ENCODE measurements around the gene PNKP. TPM values are rescaled to one million over a fixed set of nuclear protein-coding genes. Genes with fewer than 3 reads are reported as not detected.

Gene PNKP
- total and polyA plus RNA-seq, 9 of the 15 experiments (the other 6 are each of a cell fraction or from before 2014, with no cell fraction given), result 2.8 to 85.4 (median 25.3) TPM

DNA sequence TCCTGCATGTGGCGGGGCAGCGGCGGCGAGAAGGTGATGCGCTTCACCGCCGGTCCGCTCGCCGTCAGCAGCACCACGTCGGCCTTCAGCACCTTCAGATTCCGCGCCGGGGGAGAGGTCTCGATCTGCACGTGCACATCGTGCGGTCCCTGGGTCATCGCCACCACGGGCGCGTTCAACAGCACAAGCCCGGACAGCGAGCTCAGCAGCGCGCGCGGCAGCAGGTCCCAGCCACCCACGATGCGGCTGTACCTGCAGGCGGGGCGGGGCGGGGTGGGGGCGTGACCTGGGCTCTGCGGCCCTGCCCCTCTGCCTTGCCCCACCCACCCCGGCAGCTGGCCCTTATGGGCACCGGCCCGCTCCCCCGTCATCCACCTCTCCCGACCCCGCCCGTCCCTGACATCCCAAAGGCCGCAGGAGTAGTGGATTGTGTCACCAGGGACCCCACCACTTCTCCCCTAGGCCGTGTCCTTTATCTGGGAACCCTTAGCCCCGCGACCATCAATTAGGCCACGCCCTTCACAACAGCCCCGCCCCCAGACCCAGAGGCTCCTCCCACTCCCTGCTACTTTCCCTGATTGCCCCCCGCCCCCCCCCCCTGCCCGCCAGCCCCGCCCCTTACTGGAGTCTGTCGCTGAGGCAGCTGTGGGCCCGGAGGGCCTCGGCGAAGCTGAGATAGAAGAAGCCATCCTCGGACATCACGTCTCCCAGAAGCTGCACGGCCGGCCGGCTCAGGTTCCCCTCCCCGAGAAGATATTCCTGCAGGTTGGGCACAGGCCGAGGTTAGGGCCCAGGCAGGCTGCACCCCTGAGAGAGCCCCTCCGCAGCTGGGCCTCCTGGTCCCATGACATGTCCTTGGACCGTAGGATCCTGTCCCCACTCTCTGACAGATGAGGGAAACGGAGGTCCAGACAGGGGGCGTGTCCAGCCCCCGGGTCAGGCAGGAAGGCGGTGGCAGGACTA, 23.3 kb upstream of the PNKP start:
- H3K79me2 ChIP-seq (ENCODE audit: control insufficient read depth, insufficient read depth, low read length), result no peaks in the 10 kb centered on the region
- peak overlapping the region; percentile 100 for H2AFZ ChIP-seq (ENCODE audit: low read depth, low read length)
- POLR2A ChIA-PET, result interaction anchor here (0.6 to 1.6 kb wide), 14 partner anchors 11 to 1567 kb away, joined by 3 to 11 read pairs (median 4); partner anchors contain the start of genes ATF5, NUP62 and PTOV1
- peak overlapping the region; percentile 47 for H3K4me3 ChIP-seq
- H4K20me1 ChIP-seq (replicated peaks; ENCODE audit: control insufficient read depth, insufficient read depth, low read length), result no peaks in the 10 kb centered on the region
- H3K9me3 ChIP-seq (replicated peaks; ENCODE audit: control insufficient read depth, insufficient read depth, low read depth, low read length), result no peaks in the 10 kb centered on the region
- H3K36me3 ChIP-seq (ENCODE audit: control insufficient read depth, insufficient read depth, low read length), result no peaks in the 10 kb centered on the region
- peaks cover 2 to 11% of the 10 kb centered on the region in 2 experiments; a peak in 3 of 5 replicates for H3K27me3 ChIP-seq (ENCODE audit: control insufficient read depth in 2 of 2, insufficient read depth in 2 of 2, low read length in 2 of 2)
- ATAC-seq (peak; percentile 92), DNase-seq (ENCODE audit: extremely low read depth in 1 of 4, low spot score in 3 of 4) (peak; percentile 86 to 94 (median 94)), FAIRE-seq (peak; percentile 15)
- H3K4me2 ChIP-seq (ENCODE audit: insufficient read depth, low read length), result peak overlapping the region; percentile 92
- H3K9ac ChIP-seq (ENCODE audit: insufficient read depth in 1 of 2, low read depth in 2 of 2, low read length in 2 of 2), result peak overlapping the region; percentile 74 to 90
- WGBS (ENCODE audit: insufficient coverage, low coverage, missing lambda C conversion rate), result under 1% methylated on average over 34 of the region's 69 CpGs
- peaks cover 12 to 56% of the 10 kb centered on the region in 2 experiments for H3K4me1 ChIP-seq (replicated peaks in 1 of 2; ENCODE audit: control insufficient read depth in 2 of 2, insufficient read depth in 2 of 2, low read length in 2 of 2)
- H3K9me1 ChIP-seq (ENCODE audit: control insufficient read depth, insufficient read depth, low read length), result peaks cover 3% of the 10 kb centered on the region
- CTCF ChIA-PET (ENCODE audit: low intra/inter-chr PET ratio), result no interaction called here
- H3K27ac ChIP-seq (ENCODE audit: extremely low read depth, low read depth, low read length), result peak overlapping the region; percentile 89
- in situ Hi-C loops (cut with MboI) (loop anchor here (5.0 kb wide), 1 partner anchor 92 kb away; no protein-coding TSS in a partner anchor), intact Hi-C loops (cut with micrococcal nuclease) (no loop called here)
- no TSS peak for BruUV-seq (replicated peaks)
- peak; percentile 80 for TF ChIP-seq GABPB1 (CRISPR knock-in tag; IDR thresholded peaks at IDR 0.05)
- TF ChIP-seq, protein P1, sequence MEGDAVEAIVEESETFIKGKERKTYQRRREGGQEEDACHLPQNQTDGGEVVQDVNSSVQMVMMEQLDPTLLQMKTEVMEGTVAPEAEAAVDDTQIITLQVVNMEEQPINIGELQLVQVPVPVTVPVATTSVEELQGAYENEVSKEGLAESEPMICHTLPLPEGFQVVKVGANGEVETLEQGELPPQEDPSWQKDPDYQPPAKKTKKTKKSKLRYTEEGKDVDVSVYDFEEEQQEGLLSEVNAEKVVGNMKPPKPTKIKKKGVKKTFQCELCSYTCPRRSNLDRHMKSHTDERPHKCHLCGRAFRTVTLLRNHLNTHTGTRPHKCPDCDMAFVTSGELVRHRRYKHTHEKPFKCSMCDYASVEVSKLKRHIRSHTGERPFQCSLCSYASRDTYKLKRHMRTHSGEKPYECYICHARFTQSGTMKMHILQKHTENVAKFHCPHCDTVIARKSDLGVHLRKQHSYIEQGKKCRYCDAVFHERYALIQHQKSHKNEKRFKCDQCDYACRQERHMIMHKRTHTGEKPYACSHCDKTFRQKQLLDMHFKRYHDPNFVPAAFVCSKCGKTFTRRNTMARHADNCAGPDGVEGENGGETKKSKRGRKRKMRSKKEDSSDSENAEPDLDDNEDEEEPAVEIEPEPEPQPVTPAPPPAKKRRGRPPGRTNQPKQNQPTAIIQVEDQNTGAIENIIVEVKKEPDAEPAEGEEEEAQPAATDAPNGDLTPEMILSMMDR (IDR thresholded peaks at IDR 0.05 in 2 of 3, conservative IDR thresholded peaks at IDR 0.05 in 1 of 3; ENCODE audit: insufficient read depth in 2 of 3, low read depth in 1 of 3, low read length in 3 of 3), result peak in 1 of 3 experiments; percentile 41; a peak in 1 of 6 replicates
- TF ChIP-seq KDM2B (CRISPR knock-in tag; IDR thresholded peaks at IDR 0.05), result no peak
- TF ChIP-seq TAF7 (tag; IDR thresholded peaks at IDR 0.05), result peak; percentile 16; the same call in 1 of the 2 replicates
- TF ChIP-seq RUNX1 (IDR thresholded peaks at IDR 0.05; ENCODE audit: low read depth), result peak; percentile 8; the same call in 1 of the 2 replicates
- no peak for TF ChIP-seq RBM39 (optimal IDR thresholded peaks at IDR 0.05; ENCODE audit: low read depth, low read length)
- TF ChIP-seq, protein P2, sequence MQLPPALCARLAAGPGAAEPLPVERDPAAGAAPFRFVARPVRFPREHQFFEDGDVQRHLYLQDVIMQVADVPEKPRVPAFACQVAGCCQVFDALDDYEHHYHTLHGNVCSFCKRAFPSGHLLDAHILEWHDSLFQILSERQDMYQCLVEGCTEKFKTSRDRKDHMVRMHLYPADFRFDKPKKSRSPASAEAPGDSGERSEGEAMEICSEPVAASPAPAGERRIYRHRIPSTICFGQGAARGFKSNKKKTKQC (CRISPR knock-in tag; IDR thresholded peaks at IDR 0.05), result peak; percentile 7; the same call in 1 of the 2 replicates
- peak in 1 of 2 experiments; percentile 15; a peak in 2 of 4 replicates for TF ChIP-seq SIN3A (IDR thresholded peaks at IDR 0.05; ENCODE audit: borderline replicate concordance in 2 of 2, control insufficient read depth in 1 of 2, low read depth in 2 of 2, low read length in 2 of 2)
- TF ChIP-seq, protein P3, sequence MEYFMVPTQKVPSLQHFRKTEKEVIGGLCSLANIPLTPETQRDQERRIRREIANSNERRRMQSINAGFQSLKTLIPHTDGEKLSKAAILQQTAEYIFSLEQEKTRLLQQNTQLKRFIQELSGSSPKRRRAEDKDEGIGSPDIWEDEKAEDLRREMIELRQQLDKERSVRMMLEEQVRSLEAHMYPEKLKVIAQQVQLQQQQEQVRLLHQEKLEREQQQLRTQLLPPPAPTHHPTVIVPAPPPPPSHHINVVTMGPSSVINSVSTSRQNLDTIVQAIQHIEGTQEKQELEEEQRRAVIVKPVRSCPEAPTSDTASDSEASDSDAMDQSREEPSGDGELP (CRISPR knock-in tag; IDR thresholded peaks at IDR 0.05; ENCODE audit: borderline replicate concordance), result peak; percentile 92
- TF ChIP-seq, protein P4, sequence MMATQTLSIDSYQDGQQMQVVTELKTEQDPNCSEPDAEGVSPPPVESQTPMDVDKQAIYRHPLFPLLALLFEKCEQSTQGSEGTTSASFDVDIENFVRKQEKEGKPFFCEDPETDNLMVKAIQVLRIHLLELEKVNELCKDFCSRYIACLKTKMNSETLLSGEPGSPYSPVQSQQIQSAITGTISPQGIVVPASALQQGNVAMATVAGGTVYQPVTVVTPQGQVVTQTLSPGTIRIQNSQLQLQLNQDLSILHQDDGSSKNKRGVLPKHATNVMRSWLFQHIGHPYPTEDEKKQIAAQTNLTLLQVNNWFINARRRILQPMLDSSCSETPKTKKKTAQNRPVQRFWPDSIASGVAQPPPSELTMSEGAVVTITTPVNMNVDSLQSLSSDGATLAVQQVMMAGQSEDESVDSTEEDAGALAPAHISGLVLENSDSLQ (IDR thresholded peaks at IDR 0.05), result no peak; the same call in 1 of the 2 replicates
- peak; percentile 75; the same call in 1 of the 2 replicates for TF ChIP-seq EP400 (IDR thresholded peaks at IDR 0.05)
- peak in 1 of 2 experiments; percentile 65; a peak in 1 of 4 replicates for TF ChIP-seq HDAC1 (IDR thresholded peaks at IDR 0.05)
- TF ChIP-seq TARDBP (IDR thresholded peaks at IDR 0.05), result peak; percentile 19; the same call in 1 of the 2 replicates
- peak; percentile 90 for TF ChIP-seq SAP30 (IDR thresholded peaks at IDR 0.05; ENCODE audit: borderline replicate concordance, insufficient read depth, low read depth, low read length, poor library complexity, severe bottlenecking)
